K562 (cell line): ENCODE results near the gene GEN1. TPM values are rescaled to one million over a fixed set of nuclear protein-coding genes. Genes with fewer than 3 reads are reported as not detected.
A peak's percentile ranks its signal among the peaks of the same experiment; 100 is the strongest.

Experiments used
- C11orf30 ChIP-seq: fragments of 450-650 bp; IDR thresholded peaks from 2 replicates; pipeline ENCODE4 v1.6.1; 2016; ENCODE audit warnings: low read depth, mild to moderate bottlenecking
- CCNT2 ChIP-seq: IDR thresholded peaks from 2 replicates; pipeline ENCODE4 v1.6.1; 2011; ENCODE audit warnings: borderline replicate concordance, low read depth, mild to moderate bottlenecking, moderate library complexity, mixed read lengths, low read length; ENCODE audit not compliant: insufficient read length; ENCODE audit errors: extremely low read depth
- CHD2 ChIP-seq: IDR thresholded peaks from 2 replicates; pipeline ENCODE4 v1.6.1; 2011; ENCODE audit warnings: low read depth, low read length
- CSDE1 ChIP-seq, 2 experiments: fragments of 450-650 bp; IDR thresholded peaks; 2 replicates each; pipeline ENCODE4 v1.6.1; 2016; ENCODE audit warnings: mild to moderate bottlenecking in 1 of 2
- DEAF1 ChIP-seq: fragments of 450-650 bp; formaldehyde crosslinking; IDR thresholded peaks from 2 replicates; pipeline ENCODE4 v1.4.0; 2020; ENCODE audit warnings: mild to moderate bottlenecking, moderate library complexity
- E2F3 ChIP-seq: fragments of 250-450 bp; sonication (Bioruptor Pico); IDR thresholded peaks from 2 replicates; pipeline ENCODE4 v1.4.0; 2020; ENCODE audit warnings: mild to moderate bottlenecking
- EWSR1 ChIP-seq: fragments of 450-650 bp; IDR thresholded peaks from 2 replicates; pipeline ENCODE4 v1.6.1; 2018; ENCODE audit warnings: borderline replicate concordance, mild to moderate bottlenecking, low read depth, moderate library complexity; ENCODE audit not compliant: partially characterized antibody
- FUS ChIP-seq: fragments of 200-400 bp; formaldehyde crosslinking; optimal IDR thresholded peaks from 2 replicates; pipeline ENCODE3; 2017; ENCODE audit warnings: low read depth, low read length
- GABPB2 ChIP-seq: fragments of 250-450 bp; sonication (Bioruptor Pico); conservative IDR thresholded peaks from 2 replicates; pipeline ENCODE4 v1.5.1; 2021; ENCODE audit warnings: mild to moderate bottlenecking
- GTF2B ChIP-seq: IDR thresholded peaks from 2 replicates; pipeline ENCODE4 v1.6.1; 2011; ENCODE audit not compliant: insufficient read length; ENCODE audit errors: extremely low read depth
- HDAC6 ChIP-seq: IDR thresholded peaks from 2 replicates; pipeline ENCODE4 v1.6.1; 2012; ENCODE audit warnings: low read depth, mild to moderate bottlenecking, control low read depth, inconsistent platforms, low read length, moderate library complexity
- HMBOX1 ChIP-seq: sonication (generic); IDR thresholded peaks from 2 replicates; pipeline ENCODE4 v1.6.1; 2016
- KLF1 ChIP-seq: fragments of 450-650 bp; IDR thresholded peaks from 2 replicates; pipeline ENCODE4 v1.6.1; 2016; ENCODE audit warnings: missing genetic modification characterization, missing compliant biosample characterization
- NCOA6 ChIP-seq: fragments of 450-650 bp; IDR thresholded peaks from 2 replicates; pipeline ENCODE4 v1.6.1; 2017; ENCODE audit warnings: mild to moderate bottlenecking
- NFATC3 ChIP-seq: fragments of 450-650 bp; IDR thresholded peaks from 2 replicates; pipeline ENCODE4 v1.6.1; 2017; ENCODE audit warnings: mild to moderate bottlenecking
- RBM25 ChIP-seq: fragments of 200-400 bp; formaldehyde crosslinking; IDR thresholded peaks from 2 replicates; pipeline ENCODE4 v1.6.1; 2018; ENCODE audit warnings: low read length, low read depth, moderate library complexity; ENCODE audit not compliant: severe bottlenecking
- RBM34 ChIP-seq: fragments of 200-400 bp; formaldehyde crosslinking; IDR thresholded peaks from 2 replicates; pipeline ENCODE4 v1.6.1; 2018; ENCODE audit warnings: low read length, borderline replicate concordance; ENCODE audit not compliant: insufficient read depth
- RUNX1 ChIP-seq: sonication (generic); IDR thresholded peaks from 2 replicates; pipeline ENCODE4 v1.6.1; 2016; ENCODE audit warnings: antibody characterized with exemption, low read depth
- SMARCA5 ChIP-seq: fragments of 450-650 bp; IDR thresholded peaks from 2 replicates; pipeline ENCODE4 v1.6.1; 2016
- SMARCC2 ChIP-seq: fragments of 450-650 bp; IDR thresholded peaks from 2 replicates; pipeline ENCODE4 v1.6.1; 2017; ENCODE audit warnings: antibody characterized with exemption, moderate library complexity, mild to moderate bottlenecking, low read depth
- TBP ChIP-seq: optimal IDR thresholded peaks from 2 replicates; pipeline ENCODE3; 2011; ENCODE audit warnings: low read depth, low read length, improper control_type of control experiment
- XRCC3 ChIP-seq: fragments of 450-650 bp; IDR thresholded peaks from 2 replicates; pipeline ENCODE4 v1.6.1; 2017; ENCODE audit warnings: mild to moderate bottlenecking, moderate library complexity
- YBX1 ChIP-seq: fragments of 450-650 bp; IDR thresholded peaks from 2 replicates; pipeline ENCODE4 v1.7.1; 2016; ENCODE audit warnings: mild to moderate bottlenecking
- ZFP1 ChIP-seq: fragments of 450-650 bp; formaldehyde crosslinking; IDR thresholded peaks from 2 replicates; pipeline ENCODE4 v1.4.0; 2020; ENCODE audit warnings: mild to moderate bottlenecking, mixed read lengths
- ZNF175 ChIP-seq: fragments of 200-800 bp; sonication (Bioruptor generic); IDR thresholded peaks from 2 replicates; pipeline ENCODE4 v1.6.1; 2016; ENCODE audit warnings: low read depth, mild to moderate bottlenecking, missing genetic modification characterization, missing compliant biosample characterization
- ZNF212 ChIP-seq: fragments of 450-650 bp; formaldehyde crosslinking; IDR thresholded peaks from 2 replicates; pipeline ENCODE4 v1.4.0; 2020; ENCODE audit warnings: mild to moderate bottlenecking
- ZNF324 ChIP-seq: fragments of 250-450 bp; sonication (Bioruptor Pico); IDR thresholded peaks from 2 replicates; pipeline ENCODE4 v1.4.0; 2020; ENCODE audit warnings: mild to moderate bottlenecking
- ZNF398 ChIP-seq: fragments of 250-450 bp; sonication (Bioruptor Pico); IDR thresholded peaks from 2 replicates; pipeline ENCODE4 v1.8.0; 2021; ENCODE audit warnings: moderate library complexity, mild to moderate bottlenecking, inconsistent platforms
- ZNF766 ChIP-seq: fragments of 200-800 bp; sonication (Bioruptor generic); conservative IDR thresholded peaks from 2 replicates; pipeline ENCODE4 v1.6.1; 2016; ENCODE audit warnings: missing genetic modification characterization, missing compliant biosample characterization
- polyA plus RNA-seq, 8 experiments: library from polyadenylated mRNA; depleted of rRNA in 4 of 8; stranded (reverse) in 5 of 8; unstranded in 3 of 8; fragments of >200 nt; fragmentation: Nextera tagmentation in 2 of 8; fragmentation: Illumina TruSeq in 1 of 8; extraction: Ambion mirVana in 2 of 8; extraction: Trizol in 1 of 8; gene quantifications; 2 replicates each; pipeline versions ENCODE4 v1.2.1 to v1.2.3, GENCODE V29; 2011 to 2014; ENCODE audit warnings: inconsistent platforms in 1 of 8, missing spikeins in 1 of 8
- total RNA-seq, 7 experiments: library from RNA; depleted of rRNA in 6 of 7; stranded (reverse); fragments of >200 nt in 6 of 7; fragmentation: Illumina TruSeq in 2 of 7; extraction: Trizol in 2 of 7; gene quantifications; 2 replicates each; pipeline versions ENCODE4 v1.2.1 to v1.2.3, GENCODE V29; 2011 to 2021; ENCODE audit warnings: low replicate concordance in 1 of 7

GEN1 gene
- total and polyA plus RNA-seq, 9 of the 15 experiments (the other 6 are each of a cell fraction or from before 2014, with no cell fraction given): 8.6 to 39.7 (median 24.5) TPM

GRCh38 chr2:17717666-17718065 lies 36.3 kb upstream of the GEN1 start (continued):
- no peak for TF ChIP-seq CHD2
- TF ChIP-seq XRCC3: no peak
- TF ChIP-seq ZNF212: no peak
- no peak for TF ChIP-seq EWSR1
- TF ChIP-seq SMARCA5: no peak
- TF ChIP-seq FUS: no peak
- TF ChIP-seq RBM34: no peak
- TF ChIP-seq GTF2B: no peak
- no peak for TF ChIP-seq GABPB2 (CRISPR knock-in tag)
- TF ChIP-seq DEAF1 (CRISPR knock-in tag): no peak
- TF ChIP-seq ZFP1 (CRISPR knock-in tag): no peak
- TF ChIP-seq RUNX1: no peak
- TF ChIP-seq HMBOX1: no peak
- TF ChIP-seq ZNF398 (CRISPR knock-in tag): no peak
- TF ChIP-seq C11orf30: no peak
- no peak for TF ChIP-seq YBX1
- no peak for TF ChIP-seq TBP
- 0 out of 2 replicates have a peak, but pooled peaks have one; percentile 51 for TF ChIP-seq SMARCC2
- peak; percentile 15 for TF ChIP-seq CCNT2
- no peak for TF ChIP-seq ZNF324 (CRISPR knock-in tag)
- TF ChIP-seq ZNF175 (CRISPR knock-in tag): no peak
- no peak for TF ChIP-seq NFATC3
- no peak for TF ChIP-seq CSDE1 (IDR thresholded peaks at IDR 0.05)
- no peak for TF ChIP-seq RBM25
- no peak for TF ChIP-seq KLF1 (tag)
- no peak for TF ChIP-seq HDAC6
- TF ChIP-seq E2F3 (CRISPR knock-in tag): no peak
- peak; percentile 73; the same call in 1 of the 2 replicates for TF ChIP-seq ZNF766 (CRISPR knock-in tag)
- TF ChIP-seq NCOA6: no peak
